K562 (cell line): ENCODE results near the gene RBBP8. TPM values are rescaled to one million over a fixed set of nuclear protein-coding genes. Genes with fewer than 3 reads are reported as not detected.

Experiments used
- ATAC-seq: fragments of 200-7000 bp; cut with Tn5 transposase; 3 replicates; pipeline ENCODE4 v1.9.1; 2020; ENCODE audit warnings: moderate library complexity
- BruUV-seq: library from RNA; stranded (reverse); fragments of 400-500 nt; replicated peaks from 2 replicates; lab custom pipeline; 2021; lab: Mats Ljungman, UMichigan
- CTCF ChIA-PET: fragments of 300-600 bp; formaldehyde crosslinking; extraction: SDS; loops from one replicate; lab custom pipeline; 2021; ENCODE audit warnings: low intra/inter-chr PET ratio; lab: Yijun Ruan, JAX
- POLR2A ChIA-PET: fragments of 300-600, 350-650 bp; sonication (Branson Sonifier 250); formaldehyde crosslinking; extraction: SDS; loops from one replicate; lab custom pipeline; 2021; ENCODE audit warnings: antibody characterized with exemption, inconsistent platforms; lab: Yijun Ruan, JAX
- DNase-seq, 4 experiments: peaks; one replicate each; pipeline versions ENCODE4 v3.0.0 to v3.0.0-alpha.2; 2011 to 2018; ENCODE audit warnings: low spot score in 3 of 4, mixed read lengths in 3 of 4; ENCODE audit errors: extremely low read depth in 1 of 4
- FAIRE-seq: peaks from 2 replicates; lab custom pipeline; 2011; peaks lifted over from hg19 to GRCh38; lab: Jason Lieb, UNC
- H2AFZ ChIP-seq: 2 replicates; pipeline ENCODE4 v1.6.0; 2011; ENCODE audit warnings: low read depth, low read length, control low read depth, inconsistent platforms
- H3K27ac ChIP-seq: fragments of 200-600 bp; 3 replicates; pipeline ENCODE4 v1.8.0; 2011; ENCODE audit warnings: low read depth, mild to moderate bottlenecking, control low read depth, inconsistent platforms, low read length, moderate library complexity, mixed read lengths; ENCODE audit errors: extremely low read depth
- H3K27me3 ChIP-seq, 2 experiments: fragments of 300-600 bp in 1 of 2; 2 replicates in 1 of 2; 3 replicates in 1 of 2; pipeline versions ENCODE4 v1.6.0 to v1.8.0; 2011; ENCODE audit warnings: inconsistent platforms in 2 of 2, low read length in 2 of 2, mild to moderate bottlenecking in 1 of 2, mixed read lengths in 1 of 2, moderate library complexity in 1 of 2; ENCODE audit not compliant: control insufficient read depth in 2 of 2, insufficient read depth in 2 of 2
- H3K36me3 ChIP-seq: fragments of 300-600 bp; 3 replicates; pipeline ENCODE4 v1.8.0; 2011; ENCODE audit warnings: mild to moderate bottlenecking, low read length, inconsistent platforms; ENCODE audit not compliant: control insufficient read depth, insufficient read depth
- H3K4me1 ChIP-seq, 2 experiments: fragments of 200-600 bp in 1 of 2; replicated peaks in 1 of 2; 2 replicates in 1 of 2; 3 replicates in 1 of 2; pipeline versions ENCODE4 v1.5.1 to v1.8.0; 2011; ENCODE audit warnings: inconsistent platforms in 2 of 2, low read length in 2 of 2, mild to moderate bottlenecking in 1 of 2, mixed read lengths in 1 of 2, moderate library complexity in 1 of 2; ENCODE audit not compliant: control insufficient read depth in 2 of 2, insufficient read depth in 2 of 2
- H3K4me2 ChIP-seq: 2 replicates; pipeline ENCODE4 v1.6.1; 2011; ENCODE audit warnings: low read length, control low read depth, inconsistent platforms, mixed read lengths; ENCODE audit not compliant: insufficient read depth
- H3K4me3 ChIP-seq: fragments of 200-600 bp; sonication (generic), shearing (Covaris generic); 2 replicates; pipeline ENCODE4 v1.5.1; 2016; ENCODE audit warnings: control low read depth, inconsistent platforms
- H3K79me2 ChIP-seq: fragments of 200-600 bp; 3 replicates; pipeline ENCODE4 v1.8.0; 2011; ENCODE audit warnings: low read length, inconsistent platforms; ENCODE audit not compliant: control insufficient read depth, insufficient read depth
- H3K9ac ChIP-seq, 2 experiments: 2 replicates each; pipeline versions ENCODE4 v1.6.0 to v1.6.1; 2011; ENCODE audit warnings: low read depth in 2 of 2, low read length in 2 of 2, control low read depth in 1 of 2, inconsistent platforms in 1 of 2, mild to moderate bottlenecking in 1 of 2, mixed read lengths in 1 of 2; ENCODE audit not compliant: insufficient read depth in 1 of 2
- H3K9me1 ChIP-seq: one replicate; pipeline ENCODE4 v1.6.0; 2011; ENCODE audit warnings: inconsistent platforms, mild to moderate bottlenecking, low read length, moderate library complexity; ENCODE audit not compliant: control insufficient read depth, insufficient read depth
- H3K9me3 ChIP-seq: replicated peaks from 2 replicates; pipeline ENCODE4 v1.5.1; 2011; ENCODE audit warnings: low read depth, low read length, inconsistent platforms; ENCODE audit not compliant: control insufficient read depth, insufficient read depth
- H4K20me1 ChIP-seq: replicated peaks from 2 replicates; pipeline ENCODE4 v1.6.1; 2011; ENCODE audit warnings: low read length, inconsistent platforms, mixed read lengths; ENCODE audit not compliant: control insufficient read depth, insufficient read depth
- ARNT ChIP-seq, 2 experiments: fragments of 450-650 bp; IDR thresholded peaks; 2 replicates each; pipeline ENCODE4 v1.6.1; 2016; ENCODE audit warnings: mild to moderate bottlenecking in 1 of 2
- DACH1 ChIP-seq: fragments of 450-650 bp; IDR thresholded peaks from 2 replicates; pipeline ENCODE4 v1.6.1; 2018; ENCODE audit not compliant: partially characterized antibody
- EP300 ChIP-seq: IDR thresholded peaks from 2 replicates; pipeline ENCODE4 v1.6.1; 2012; ENCODE audit warnings: low read length, improper control_type of control experiment
- MEF2A ChIP-seq: IDR thresholded peaks from 2 replicates; pipeline ENCODE4 v1.6.1; 2011; ENCODE audit warnings: low read depth, mild to moderate bottlenecking, low read length, moderate library complexity; ENCODE audit not compliant: control insufficient read depth
- PHF21A ChIP-seq: fragments of 450-650 bp; IDR thresholded peaks from 2 replicates; pipeline ENCODE4 v1.6.1; 2017; ENCODE audit warnings: low read depth, borderline replicate concordance
- RBM34 ChIP-seq: fragments of 200-400 bp; formaldehyde crosslinking; IDR thresholded peaks from 2 replicates; pipeline ENCODE4 v1.6.1; 2018; ENCODE audit warnings: low read length, borderline replicate concordance; ENCODE audit not compliant: insufficient read depth
- TSC22D4 ChIP-seq: fragments of 450-650 bp; IDR thresholded peaks from 2 replicates; pipeline ENCODE4 v1.6.1; 2016; ENCODE audit warnings: missing genetic modification characterization, missing biosample characterization, control low read depth
- ZNF3 ChIP-seq: fragments of 250-450 bp; sonication (Bioruptor Pico); IDR thresholded peaks from 2 replicates; pipeline ENCODE4 v1.5.0; 2021; ENCODE audit warnings: mild to moderate bottlenecking, moderate library complexity
- in situ Hi-C: fragments of 300-500 bp; cut with MboI; formaldehyde crosslinking; loops from 4 replicates; pipeline ENCODE4 v1.15.0; 2018; ENCODE audit warnings: inconsistent platforms, mixed read lengths
- intact Hi-C: fragments of 100-400 bp; cut with micrococcal nuclease; formaldehyde crosslinking; loops from 2 replicates; pipeline ENCODE4 v1.14.2; 2022
- polyA plus RNA-seq, 8 experiments: library from polyadenylated mRNA; depleted of rRNA in 4 of 8; stranded (reverse) in 5 of 8; unstranded in 3 of 8; fragments of >200 nt; fragmentation: Nextera tagmentation in 2 of 8; fragmentation: Illumina TruSeq in 1 of 8; extraction: Ambion mirVana in 2 of 8; extraction: Trizol in 1 of 8; gene quantifications; 2 replicates each; pipeline versions ENCODE4 v1.2.1 to v1.2.3, GENCODE V29; 2011 to 2014; ENCODE audit warnings: inconsistent platforms in 1 of 8, missing spikeins in 1 of 8
- total RNA-seq, 7 experiments: library from RNA; depleted of rRNA in 6 of 7; stranded (reverse); fragments of >200 nt in 6 of 7; fragmentation: Illumina TruSeq in 2 of 7; extraction: Trizol in 2 of 7; gene quantifications; 2 replicates each; pipeline versions ENCODE4 v1.2.1 to v1.2.3, GENCODE V29; 2011 to 2021; ENCODE audit warnings: low replicate concordance in 1 of 7
- TF ChIP-seq, protein P1 (sequence below): sonication (generic); formaldehyde crosslinking; IDR thresholded peaks from 2 replicates; pipeline ENCODE4 v1.8.1; 2023; ENCODE audit warnings: mild to moderate bottlenecking, missing genetic modification reagents
- TF ChIP-seq, protein P2 (sequence below): IDR thresholded peaks from 2 replicates; pipeline ENCODE4 v1.6.1; 2016; ENCODE audit warnings: missing genetic modification characterization, missing compliant biosample characterization
- TF ChIP-seq, protein P3 (sequence below): sonication (generic); formaldehyde crosslinking; IDR thresholded peaks from 2 replicates; pipeline ENCODE4 v1.8.0; 2022; ENCODE audit warnings: mild to moderate bottlenecking, missing genetic modification reagents

The RBBP8 gene
- total and polyA plus RNA-seq, 9 of the 15 experiments (the other 6 are each of a cell fraction or from before 2014, with no cell fraction given), result 28.4 to 63.1 (median 48.9) TPM

DNA sequence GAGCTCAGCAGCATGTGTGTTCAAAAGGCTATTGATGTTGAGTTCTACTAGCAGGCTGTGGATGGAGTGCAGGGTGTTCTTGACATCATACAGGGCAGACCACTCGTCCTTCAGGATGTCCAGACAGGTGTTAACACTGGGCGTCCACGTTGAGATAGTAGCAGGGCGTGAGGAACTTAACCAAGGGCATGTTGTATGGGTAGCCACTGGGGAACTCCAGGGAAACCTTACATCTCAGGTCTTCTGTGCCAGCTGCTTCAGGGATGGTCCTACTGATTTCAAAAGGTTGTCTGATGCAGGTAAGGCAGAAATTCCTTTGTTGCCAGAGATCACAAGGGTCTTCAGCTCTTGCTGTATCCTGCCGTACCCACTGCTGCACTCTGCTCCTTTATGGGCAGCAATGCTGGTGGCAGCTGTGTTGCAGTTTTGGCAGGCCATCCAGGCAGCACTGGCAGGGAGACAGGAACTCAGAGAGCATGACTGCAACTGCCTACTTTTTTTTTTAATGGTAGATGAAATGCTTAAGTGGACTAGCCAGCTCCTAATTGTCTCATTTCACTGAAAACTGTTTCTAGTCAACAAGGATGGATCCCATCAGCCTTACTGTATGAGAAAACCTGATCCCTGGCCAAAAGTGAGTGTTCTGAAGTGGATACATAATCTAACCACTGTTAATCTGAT, 32.4 kb upstream of the RBBP8 start (continued):
- TF ChIP-seq DACH1 (no peak), MEF2A (no peak), RBM34 (no peak), ARNT (IDR thresholded peaks at IDR 0.05) (no peak)
- TF ChIP-seq, protein P1, sequence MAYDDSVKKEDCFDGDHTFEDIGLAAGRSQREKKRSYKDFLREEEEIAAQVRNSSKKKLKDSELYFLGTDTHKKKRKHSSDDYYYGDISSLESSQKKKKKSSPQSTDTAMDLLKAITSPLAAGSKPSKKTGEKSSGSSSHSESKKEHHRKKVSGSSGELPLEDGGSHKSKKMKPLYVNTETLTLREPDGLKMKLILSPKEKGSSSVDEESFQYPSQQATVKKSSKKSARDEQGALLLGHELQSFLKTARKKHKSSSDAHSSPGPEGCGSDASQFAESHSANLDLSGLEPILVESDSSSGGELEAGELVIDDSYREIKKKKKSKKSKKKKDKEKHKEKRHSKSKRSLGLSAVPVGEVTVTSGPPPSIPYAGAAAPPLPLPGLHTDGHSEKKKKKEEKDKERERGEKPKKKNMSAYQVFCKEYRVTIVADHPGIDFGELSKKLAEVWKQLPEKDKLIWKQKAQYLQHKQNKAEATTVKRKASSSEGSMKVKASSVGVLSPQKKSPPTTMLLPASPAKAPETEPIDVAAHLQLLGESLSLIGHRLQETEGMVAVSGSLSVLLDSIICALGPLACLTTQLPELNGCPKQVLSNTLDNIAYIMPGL (CRISPR knock-in tag), result no peak

DNA sequence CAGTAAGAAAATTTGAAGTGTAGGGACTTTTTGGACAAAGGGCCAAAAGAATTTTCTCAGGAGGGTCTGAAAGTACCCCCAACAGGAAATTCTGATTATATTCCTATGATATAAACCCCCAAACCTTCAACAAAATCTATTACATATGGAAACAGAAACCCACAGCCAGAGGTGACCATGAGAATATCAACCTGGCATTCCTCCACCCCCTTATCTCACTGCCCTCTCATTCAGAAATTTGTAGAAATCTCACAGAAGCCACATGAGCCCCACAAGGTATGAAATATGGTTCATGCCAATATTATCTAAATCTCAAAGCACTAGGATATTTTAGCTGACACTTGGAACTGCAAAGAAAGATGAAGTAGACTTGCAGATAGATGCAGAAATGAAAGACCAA, 31.0 kb upstream of the RBBP8 start:
- in situ Hi-C loops, result no loop called here
- Histone ChIP-seq H3K79me2 (no peaks in the 10 kb centered on the region), H3K27me3 (peaks cover 0 to 5% of the 10 kb centered on the region in 2 experiments; a peak in 1 of 5 replicates), H3K9ac (no peak overlapping the region), H3K4me1 (no peaks in the 10 kb centered on the region), H3K4me3 (no peak overlapping the region), H4K20me1 (no peaks in the 10 kb centered on the region), H3K27ac (no peak overlapping the region), H3K4me2 (no peak overlapping the region), H2AFZ (no peak overlapping the region), H3K36me3 (no peaks in the 10 kb centered on the region), H3K9me1 (no peaks in the 10 kb centered on the region), H3K9me3 (no peaks in the 10 kb centered on the region)
- ATAC-seq (no peak), DNase-seq (no peak), FAIRE-seq (no peak)
- TF ChIP-seq, protein P2, sequence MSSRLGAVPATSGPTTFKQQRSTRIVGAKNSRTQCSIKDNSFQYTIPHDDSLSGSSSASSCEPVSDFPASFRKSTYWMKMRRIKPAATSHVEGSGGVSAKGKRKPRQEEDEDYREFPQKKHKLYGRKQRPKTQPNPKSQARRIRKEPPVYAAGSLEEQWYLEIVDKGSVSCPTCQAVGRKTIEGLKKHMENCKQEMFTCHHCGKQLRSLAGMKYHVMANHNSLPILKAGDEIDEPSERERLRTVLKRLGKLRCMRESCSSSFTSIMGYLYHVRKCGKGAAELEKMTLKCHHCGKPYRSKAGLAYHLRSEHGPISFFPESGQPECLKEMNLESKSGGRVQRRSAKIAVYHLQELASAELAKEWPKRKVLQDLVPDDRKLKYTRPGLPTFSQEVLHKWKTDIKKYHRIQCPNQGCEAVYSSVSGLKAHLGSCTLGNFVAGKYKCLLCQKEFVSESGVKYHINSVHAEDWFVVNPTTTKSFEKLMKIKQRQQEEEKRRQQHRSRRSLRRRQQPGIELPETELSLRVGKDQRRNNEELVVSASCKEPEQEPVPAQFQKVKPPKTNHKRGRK (tag), result no peak
- TF ChIP-seq EP300 (no peak), PHF21A (no peak), TSC22D4 (tag) (no peak), ZNF3 (CRISPR knock-in tag) (no peak)
- TF ChIP-seq, protein P3, sequence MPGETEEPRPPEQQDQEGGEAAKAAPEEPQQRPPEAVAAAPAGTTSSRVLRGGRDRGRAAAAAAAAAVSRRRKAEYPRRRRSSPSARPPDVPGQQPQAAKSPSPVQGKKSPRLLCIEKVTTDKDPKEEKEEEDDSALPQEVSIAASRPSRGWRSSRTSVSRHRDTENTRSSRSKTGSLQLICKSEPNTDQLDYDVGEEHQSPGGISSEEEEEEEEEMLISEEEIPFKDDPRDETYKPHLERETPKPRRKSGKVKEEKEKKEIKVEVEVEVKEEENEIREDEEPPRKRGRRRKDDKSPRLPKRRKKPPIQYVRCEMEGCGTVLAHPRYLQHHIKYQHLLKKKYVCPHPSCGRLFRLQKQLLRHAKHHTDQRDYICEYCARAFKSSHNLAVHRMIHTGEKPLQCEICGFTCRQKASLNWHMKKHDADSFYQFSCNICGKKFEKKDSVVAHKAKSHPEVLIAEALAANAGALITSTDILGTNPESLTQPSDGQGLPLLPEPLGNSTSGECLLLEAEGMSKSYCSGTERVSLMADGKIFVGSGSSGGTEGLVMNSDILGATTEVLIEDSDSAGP, result no peak
- ChIA-PET CTCF (no interaction called here), POLR2A (no interaction called here)
- intact Hi-C loops, result no loop called here
- no TSS peak for BruUV-seq
